G401 (cell line): Measurements from ENCODE around the gene MT3. TPM values are rescaled to one million over a fixed set of nuclear protein-coding genes. Genes with fewer than 3 reads are reported as not detected.
"Not testable (repeated sequence)": the region's sequence is repeated elsewhere in the genome, so short reads cannot be mapped to it uniquely, and the experiment has no call there.

Experiments used
- DNase-seq: peaks from one replicate; pipeline ENCODE4 v3.0.0-alpha.2; 2015; ENCODE audit warnings: low spot score
- in situ Hi-C: cut with HindIII; loops from 2 replicates; pipeline ENCODE4 v1.10.0; 2016; ENCODE audit warnings: low sequenced_read_pairs, mixed read lengths
- total RNA-seq: library from RNA; depleted of rRNA; stranded (reverse); fragments of >200 nt; shearing (Covaris generic); gene quantifications from 2 replicates; pipeline ENCODE4 v1.2.3, GENCODE V29; 2014

The MT3 gene
- total RNA-seq, 1 experiment from 2014 or later: not detected

DNA sequence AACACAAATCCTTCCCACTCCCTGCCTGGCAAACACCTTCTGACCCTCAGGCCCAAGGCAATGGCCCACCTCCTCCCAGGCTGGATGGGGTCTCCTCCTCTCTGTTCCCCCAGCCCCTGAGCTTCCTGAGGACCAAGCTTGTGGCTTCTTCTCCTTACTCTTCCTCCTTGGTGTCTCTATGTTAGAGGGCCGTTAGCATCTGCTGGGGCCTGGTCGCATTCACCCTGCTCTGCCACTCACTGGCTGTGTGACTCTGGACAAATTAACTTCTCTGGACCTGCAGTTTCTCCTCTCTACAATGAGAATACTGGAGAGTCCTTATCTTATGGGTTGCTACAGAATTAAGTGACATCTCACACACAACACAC is 18.3 kb downstream of the MT3 start:
- in situ Hi-C loops: no loop called here
- no peak for DNase-seq

DNA sequence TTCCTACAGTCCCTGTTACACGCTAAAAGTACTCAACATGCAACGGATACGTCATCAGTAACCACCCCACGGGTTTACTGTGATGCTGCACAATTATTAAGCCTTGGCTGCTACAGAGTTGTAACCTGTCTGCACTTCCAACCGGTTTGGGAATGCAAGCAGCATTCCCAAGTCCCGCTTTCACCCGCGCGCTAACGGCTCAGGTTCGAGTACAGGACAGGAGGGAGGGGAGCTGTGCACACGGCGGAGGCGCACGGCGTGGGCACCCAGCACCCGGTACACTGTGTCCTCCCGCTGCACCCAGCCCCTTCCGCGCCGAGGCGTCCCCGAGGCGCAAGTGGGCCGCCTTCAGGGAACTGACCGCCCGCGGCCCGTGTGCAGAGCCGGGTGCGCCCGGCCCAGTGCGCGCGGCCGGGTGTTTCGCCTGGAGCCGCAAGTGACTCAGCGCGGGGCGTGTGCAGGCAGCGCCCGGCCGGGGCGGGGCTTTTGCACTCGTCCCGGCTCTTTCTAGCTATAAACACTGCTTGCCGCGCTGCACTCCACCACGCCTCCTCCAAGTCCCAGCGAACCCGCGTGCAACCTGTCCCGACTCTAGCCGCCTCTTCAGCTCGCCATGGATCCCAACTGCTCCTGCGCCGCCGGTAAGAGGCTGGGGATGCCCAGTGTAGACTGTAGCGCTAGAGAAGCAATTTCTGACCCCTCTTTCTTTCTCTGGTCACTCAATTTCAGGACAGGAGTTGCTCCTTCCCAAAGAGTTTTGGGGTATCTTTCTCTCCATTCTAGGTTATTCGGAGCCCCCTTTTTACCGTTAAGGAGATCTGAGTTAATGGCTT is 18.9 kb downstream of the MT3 start, which contains the start of gene MT2A:
TSS of gene MT2A (plus strand) at position 542 of the 833 bp plus-strand sequence. CDS start at position 614, 72 bp downstream.
- DNase-seq: peak; percentile 94
- in situ Hi-C loops: no loop called here

DNA sequence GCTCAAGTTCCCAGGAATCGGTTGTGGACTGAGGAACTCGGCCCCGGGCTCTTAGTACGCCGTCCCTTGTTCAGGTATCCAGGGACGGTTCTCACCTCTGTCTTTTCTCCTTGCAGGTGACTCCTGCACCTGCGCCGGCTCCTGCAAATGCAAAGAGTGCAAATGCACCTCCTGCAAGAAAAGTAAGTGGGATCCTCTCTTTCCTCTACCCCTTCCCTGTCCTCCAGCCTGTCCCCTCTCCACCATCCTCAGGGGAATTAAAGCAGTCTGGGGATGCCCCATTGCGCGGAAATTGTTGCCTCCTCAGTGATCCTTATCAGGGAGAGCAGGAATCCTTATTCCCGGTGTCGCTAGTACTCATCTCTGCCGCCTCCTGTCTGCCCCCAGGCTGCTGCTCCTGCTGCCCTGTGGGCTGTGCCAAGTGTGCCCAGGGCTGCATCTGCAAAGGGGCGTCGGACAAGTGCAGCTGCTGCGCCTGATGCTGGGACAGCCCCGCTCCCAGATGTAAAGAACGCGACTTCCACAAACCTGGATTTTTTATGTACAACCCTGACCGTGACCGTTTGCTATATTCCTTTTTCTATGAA is 19.6 kb downstream of the MT3 start:
- DNase-seq: peak; percentile 38
- in situ Hi-C loops: no loop called here

DNA sequence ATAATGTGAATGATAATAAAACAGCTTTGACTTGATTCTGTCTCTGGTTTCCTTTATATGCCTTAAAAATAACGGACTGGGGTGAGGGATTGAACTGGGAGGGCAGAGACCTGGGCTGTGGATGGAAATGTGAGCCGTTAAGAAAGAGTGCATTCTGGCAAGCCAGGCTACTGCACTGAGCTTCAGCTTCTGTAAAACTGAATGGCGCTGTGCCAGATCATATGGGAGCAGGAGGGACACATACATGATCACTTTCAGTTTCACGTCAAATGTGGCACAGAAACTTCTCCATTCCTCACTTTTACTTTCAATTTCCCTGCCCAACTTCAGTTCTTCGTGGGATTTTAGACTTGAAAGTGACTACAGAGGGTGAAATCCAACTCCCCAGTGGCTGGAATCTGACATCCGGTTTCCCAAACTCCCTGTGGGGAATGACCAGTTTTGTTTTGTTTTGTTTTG is 20.2 kb downstream of the MT3 start:
- in situ Hi-C loops: no loop called here
- peak; percentile 52 for DNase-seq

DNA sequence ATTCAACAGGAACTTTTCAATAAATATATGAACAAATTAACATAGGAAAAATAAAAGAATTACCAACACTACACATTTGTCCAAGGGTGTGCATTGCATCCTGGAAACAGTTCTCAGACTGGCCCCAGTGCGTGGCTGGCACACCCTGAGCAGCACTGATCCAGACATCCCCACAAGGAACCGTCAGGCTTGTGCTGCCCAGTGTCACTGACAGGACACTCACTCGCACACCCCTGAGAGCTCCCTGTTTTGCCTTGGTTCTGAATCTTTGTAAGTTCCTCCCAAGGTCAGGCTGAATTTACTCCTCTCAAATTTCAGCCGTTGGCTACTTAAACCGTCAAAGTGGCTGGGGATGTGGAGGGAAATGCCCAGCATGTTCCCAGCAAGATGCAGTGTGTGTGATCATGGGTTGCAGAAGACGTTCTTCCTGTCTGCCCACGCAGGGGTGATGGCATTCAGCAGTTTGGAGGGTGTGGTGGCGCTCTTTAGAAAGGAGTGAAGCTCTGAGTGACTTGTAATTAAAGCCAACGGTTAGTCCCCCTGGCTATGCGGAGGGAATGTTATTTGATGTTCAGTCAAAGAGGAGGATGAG is 20.8 kb downstream of the MT3 start:
- DNase-seq: no peak

DNA sequence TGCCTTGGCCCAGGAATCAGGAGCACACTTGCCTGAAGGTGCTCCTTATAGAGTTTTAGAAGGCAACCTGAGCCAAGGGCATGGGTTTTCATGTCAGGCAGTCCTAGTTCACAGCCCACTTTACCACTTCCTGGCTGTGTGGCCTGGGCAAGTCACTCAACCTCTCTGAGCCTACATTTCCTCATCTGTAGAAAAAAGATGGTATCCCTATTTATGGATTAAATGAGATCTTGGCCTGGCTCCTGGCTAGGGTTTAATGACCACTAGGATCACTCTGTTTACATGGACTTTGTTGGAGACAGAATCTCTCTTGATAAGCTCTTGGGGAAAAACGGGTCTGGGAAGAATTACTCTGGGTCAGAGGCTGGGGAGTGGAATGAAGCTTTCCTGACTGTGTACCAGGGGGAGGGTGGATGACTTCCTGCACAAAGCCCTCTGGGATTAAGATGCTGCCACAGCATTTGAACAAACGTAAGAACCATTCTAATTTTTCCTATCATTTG is 21.3 kb downstream of the MT3 start:
- no peak for DNase-seq

More for the DNA sequence above, 20.8 kb downstream of the MT3 start:
- in situ Hi-C loops: loop anchor here (5.0 kb wide), 1 partner anchor 42 kb away; the partner anchor contains the start of gene MT1B

DNA sequence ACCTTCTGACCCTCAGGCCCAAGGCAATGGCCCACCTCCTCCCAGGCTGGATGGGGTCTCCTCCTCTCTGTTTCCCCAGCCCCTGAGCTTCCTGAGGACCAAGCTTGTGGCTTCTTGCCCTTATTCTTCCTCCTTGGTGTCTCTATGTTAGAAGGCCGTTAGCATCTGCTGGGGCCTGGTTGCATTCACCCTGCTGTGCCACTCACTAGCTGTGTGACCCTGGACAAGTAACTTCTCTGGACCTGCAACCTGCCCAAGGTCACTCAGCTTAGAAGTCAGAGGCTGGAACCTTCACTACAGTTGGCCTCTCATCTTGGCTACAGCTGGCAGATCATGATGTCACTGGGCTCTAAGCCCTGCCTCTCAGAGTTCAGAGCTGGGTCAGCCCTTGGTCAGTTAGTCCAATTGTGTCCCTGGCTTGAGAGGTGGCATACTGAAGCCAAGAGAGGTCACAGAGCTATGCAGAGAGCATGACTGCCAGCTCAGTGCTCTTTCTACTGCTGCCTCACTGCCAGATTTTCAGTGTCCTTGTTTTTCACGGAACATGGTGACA is 22.0 kb downstream of the MT3 start:
- DNase-seq: no peak
- in situ Hi-C loops: loop anchor here (5.0 kb wide), 1 partner anchor 41 kb away; the partner anchor contains the start of gene MT1B

More for the DNA sequence above, 21.3 kb downstream of the MT3 start:
- in situ Hi-C loops: loop anchor here (5.0 kb wide), 1 partner anchor 42 kb away; the partner anchor contains the start of gene MT1B

DNA sequence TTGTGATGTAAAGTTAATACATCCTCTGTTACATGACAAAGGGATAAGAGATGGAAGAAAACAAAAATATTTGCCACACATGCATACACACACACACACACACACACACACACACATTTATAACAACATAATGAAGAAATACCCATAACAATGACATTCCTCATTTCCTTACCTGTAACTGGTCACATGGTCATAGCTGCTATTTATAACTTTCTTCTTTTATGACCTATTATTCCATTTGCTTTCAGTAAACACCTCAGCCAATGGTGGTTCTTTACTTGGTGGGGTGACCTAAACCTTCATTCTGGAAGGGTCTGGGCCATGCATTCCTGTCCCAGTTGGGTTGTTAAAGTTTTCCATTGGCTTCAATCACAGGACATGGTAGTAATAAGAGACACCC is 24.4 kb downstream of the MT3 start:
- no peak for DNase-seq

DNA sequence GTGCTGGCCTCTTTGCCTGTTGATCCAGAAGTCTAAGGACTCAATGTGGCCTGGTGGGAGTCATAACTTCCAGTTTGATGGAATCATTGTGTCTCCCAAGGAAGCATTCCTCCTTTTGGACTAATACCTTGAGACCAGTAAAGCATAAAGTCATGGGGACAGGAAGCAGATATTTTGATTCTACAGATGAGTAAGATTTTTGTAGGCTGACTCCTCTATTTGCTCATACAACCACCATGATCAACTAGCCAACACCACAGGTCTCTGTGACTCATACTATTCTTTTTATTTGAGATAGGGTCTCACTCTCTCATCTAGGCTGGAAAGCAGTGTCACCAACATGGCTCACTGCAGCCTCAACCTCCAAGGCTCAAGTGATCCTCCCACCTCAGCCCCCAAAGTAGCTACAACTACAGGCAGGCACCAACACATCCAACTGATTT is 25.2 kb downstream of the MT3 start:
- no peak for DNase-seq
- in situ Hi-C loops: loop anchor here (5.0 kb wide), 1 partner anchor 38 kb away; the partner anchor contains the start of gene MT1B

More for the DNA sequence above, 24.4 kb downstream of the MT3 start:
- in situ Hi-C loops: loop anchor here (5.0 kb wide), 1 partner anchor 39 kb away; the partner anchor contains the start of gene MT1B

DNA sequence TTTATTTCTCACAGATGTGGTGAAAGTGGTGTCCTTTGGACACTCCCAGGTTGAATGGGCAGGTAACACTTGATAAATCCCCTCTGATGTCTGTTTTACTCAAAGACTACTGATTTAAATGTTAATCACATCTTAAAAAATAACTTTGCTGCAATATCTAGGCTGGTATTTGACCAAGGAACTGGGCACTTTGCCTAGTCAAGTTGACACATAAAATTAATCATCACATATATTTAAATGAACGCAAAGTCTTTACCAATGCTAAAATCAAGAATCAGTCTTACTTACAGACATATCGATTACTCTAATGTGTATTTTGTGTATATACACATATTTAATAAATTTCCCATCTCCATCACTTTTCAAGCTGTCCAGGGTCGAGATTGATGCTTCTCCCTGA is 26.0 kb downstream of the MT3 start:
- in situ Hi-C loops: no loop called here
- no peak for DNase-seq

DNA sequence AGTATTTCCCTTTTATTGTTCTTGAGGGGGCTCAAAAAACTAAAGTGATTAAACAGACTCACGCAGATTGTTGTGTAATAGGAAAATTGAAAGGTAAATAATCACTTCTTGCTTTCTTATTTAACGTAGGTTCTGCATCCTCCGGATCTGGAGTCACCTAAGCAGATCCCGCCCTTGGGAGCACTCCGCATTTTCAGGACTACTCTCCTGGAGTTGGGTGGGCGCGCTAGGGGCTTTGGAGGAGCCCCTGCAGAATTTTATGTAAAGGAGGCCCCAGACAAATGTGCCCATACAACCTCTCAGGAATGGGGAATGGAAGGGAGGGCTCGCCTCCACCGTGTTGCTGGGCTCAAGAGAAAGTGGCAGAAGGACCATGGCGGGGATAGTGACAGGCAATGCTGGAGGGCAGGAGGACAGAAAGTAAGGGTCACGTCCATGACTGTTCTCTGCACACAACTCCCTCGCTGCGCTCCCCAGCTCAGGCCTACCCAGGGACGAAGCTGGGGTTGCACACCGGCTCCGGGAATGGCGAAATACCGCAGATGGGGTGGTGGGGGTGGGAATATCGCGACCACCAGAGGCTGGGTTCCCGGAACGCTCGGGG is 27.4 kb downstream of the MT3 start:
- in situ Hi-C loops: no loop called here
- DNase-seq: no peak

DNA sequence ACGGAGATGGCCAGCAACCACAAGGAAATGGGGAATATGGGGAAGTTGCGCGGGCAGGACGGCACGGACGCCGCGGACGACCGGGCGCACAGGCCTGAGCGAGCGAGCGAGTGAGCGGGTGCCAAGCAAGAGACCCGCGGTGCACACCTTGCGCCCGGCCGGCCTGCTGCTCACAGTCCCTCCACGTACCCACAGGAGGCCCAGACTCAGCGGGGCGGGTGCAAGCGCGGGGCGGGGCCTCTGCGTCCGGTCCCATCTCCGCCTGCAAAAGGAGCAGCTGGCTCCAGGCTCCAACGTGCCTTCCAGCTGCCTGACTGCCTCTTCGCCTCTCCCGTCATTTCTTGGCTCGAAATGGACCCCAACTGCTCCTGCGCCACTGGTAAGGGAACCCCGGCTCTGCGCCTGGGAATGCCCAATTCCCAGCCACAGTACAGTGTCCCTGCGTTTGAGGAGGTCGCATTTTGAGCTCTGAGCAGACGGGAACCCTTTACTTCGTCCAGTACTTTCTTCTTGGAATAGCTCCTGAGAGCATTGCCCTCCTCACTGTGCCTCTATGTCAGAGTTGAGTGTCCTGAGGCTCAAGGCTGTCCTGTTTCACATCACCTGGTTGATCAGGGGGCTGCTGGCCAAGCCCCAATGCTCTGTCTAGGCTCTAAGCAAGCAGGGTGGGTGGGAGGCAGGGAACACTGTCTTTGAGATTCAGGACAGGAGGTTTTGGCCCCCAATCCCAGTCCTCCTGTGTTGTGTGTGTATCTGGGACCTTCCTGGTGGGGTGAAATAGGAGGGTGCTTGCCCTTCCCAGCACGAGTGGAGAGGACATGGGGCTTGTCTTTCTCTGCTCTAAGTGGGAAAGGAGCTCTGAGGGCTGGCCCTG is 28.1 kb downstream of the MT3 start:
- in situ Hi-C loops: no loop called here
- no peak for DNase-seq

DNA sequence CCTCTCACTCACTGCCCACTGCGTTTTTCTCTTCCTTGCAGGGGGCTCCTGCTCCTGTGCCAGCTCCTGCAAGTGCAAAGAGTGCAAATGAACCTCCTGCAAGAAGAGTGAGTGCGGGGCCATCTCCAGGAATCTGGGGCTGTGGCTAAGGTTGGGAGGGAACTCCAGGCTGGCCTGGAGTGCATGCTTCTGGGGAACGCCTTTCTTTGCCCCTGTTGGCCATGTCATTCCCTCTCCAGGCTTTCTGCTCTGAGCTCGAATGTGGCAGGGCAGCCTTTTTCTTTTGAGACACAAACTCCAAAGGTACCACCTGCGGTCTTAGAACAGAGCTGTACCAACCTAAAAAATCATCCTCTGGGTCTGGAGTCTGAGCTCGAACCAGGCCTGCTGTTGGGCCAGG is 28.8 kb downstream of the MT3 start:
- in situ Hi-C loops: no loop called here

DNA sequence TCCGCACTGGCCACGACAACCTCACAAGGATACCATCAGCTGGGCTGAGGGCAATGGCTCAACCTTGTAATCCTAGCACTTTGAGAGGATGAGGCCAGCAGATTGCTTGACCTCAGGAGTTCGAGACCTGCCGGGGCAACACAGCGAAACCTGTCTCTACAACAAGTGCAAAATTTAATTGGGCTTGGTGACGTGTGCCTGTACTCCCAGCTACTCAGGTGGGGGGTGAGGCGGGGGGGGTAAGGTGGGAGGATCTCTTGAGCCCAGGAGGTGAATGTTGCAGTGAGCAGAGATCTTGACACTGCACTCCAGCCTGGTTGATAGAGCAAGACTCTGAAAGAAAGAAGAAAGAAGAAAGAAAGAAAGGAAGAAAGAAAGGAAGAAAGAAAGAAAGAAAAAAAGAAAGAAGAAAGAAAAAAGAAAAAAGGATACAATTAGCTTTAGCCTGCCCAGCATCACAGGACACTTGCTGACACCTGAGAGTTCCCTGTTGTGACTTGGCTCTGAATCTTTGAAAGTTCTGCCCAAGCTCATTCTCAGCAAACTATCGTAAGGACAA is 31.1 kb downstream of the MT3 start:
- in situ Hi-C loops: no loop called here
- no peak for DNase-seq

More for the DNA sequence above, 28.8 kb downstream of the MT3 start:
- no peak for DNase-seq

DNA sequence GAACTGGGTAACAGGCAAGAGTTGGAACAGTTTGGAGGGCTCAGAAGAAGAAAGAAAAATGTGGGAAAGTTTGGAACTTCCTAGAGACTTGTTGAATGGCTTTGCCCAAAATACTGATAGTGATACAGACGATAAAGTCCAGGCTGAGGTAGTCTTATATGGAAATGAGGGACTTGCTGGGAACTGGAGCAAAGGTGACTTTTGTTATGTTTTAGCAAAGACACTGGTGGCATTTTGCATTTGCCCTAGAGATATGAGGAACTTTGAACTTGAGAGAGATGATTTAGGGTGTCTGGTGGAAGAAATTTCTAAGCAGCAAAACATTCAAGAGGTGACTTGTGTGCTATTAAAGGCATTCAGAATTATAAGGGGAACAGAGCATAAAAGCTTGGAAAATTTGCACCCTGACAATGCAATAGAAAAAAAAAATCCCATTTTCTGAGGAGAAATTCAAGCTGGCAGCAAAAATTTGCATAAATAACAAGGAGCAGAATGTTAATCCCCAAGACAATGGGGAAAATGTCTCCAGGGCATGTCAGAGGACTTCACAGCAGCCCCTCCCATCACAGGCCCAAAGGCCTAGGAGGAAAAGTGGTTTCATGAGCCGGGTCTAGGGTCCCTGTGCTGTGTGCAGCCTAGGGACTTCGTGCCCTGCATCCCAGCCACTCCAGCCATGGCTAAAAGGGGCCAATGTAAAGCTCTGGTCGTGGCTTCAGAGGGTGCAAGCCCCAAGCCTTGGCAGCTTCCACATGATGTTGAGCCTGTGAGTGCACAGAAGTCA is 32.5 kb downstream of the MT3 start:
- DNase-seq, in situ Hi-C loops: not testable (repeated sequence)

DNA sequence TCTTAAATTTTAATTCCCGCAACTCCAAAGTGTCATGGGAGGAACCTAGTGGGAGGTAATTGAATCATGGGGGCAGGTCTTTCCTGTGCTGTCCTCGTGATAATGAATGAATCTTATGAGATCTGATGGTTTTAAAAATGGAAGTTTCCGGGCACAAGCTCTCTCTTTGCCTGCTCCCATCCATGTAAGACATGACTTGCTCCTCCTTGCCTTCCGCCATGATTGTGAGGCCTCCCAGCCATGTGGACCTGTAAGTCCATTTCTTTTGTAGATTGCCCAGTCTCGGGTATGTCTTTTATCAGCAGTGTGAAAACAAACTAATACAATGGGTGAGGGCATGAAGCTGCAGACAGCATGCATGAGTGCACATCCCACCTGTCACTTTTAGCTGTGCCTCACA is 33.9 kb downstream of the MT3 start:
- DNase-seq, in situ Hi-C loops: not testable (repeated sequence)

DNA sequence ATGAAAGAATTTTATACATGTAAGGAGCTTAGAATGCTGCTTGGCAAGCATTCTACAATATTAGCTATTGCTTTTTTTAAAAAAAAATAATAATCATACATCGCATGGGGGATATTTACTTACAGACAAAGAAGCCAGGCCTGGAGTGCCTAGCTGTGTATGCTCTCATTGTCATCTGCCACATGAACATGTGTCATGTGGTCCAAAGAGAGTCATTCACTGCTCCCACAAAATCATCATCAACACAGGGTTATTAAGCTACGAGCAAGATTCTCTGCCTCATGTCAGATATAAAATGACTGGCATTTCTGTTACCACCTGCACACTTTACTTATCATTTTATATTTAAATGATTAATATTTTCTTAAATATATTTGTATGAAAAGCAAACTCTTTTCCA is 34.3 kb downstream of the MT3 start:
- in situ Hi-C loops: no loop called here
- no peak for DNase-seq
